ENCODE results near the gene GFER.
"Not testable (repeated sequence)": the region's sequence is repeated elsewhere in the genome, so short reads cannot be mapped to it uniquely, and the experiment has no call there.

Gene GFER

DNA sequence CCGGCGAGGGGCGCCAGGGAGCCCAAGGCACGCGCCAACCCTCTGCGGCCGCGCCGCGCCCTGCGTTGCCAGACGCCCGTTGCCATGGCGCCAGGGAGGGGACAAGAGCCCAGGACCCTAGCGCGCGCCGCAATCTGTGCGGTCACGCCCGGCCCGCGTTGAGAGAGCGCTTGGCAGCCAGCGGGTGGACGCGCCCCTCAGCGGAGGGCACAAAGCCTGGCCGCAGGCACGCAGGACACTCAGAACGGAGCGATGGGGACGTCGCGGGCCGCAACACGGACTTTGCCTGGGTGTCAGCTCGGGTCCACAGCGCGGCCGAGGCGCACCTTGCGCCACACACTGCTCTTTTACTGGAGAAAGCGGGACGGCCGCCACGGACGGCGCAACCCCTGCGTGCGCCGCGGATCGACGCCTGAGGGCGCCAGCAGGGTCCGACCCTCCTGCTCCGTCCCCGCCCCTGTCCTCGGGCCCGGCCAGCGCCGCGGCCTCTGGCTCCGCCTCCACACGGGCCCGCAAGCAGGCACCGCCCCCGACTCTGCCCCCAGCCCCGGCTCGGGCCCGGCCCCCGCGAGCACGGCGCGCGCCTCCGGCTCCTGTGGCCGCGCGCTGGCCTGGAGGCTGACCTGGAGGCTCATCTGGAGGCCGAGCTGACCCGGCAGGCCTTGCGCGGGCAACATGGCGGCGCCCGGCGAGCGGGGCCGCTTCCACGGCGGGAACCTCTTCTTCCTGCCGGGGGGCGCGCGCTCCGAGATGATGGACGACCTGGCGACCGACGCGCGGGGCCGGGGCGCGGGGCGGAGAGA, at the start of gene GFER:
GFER (plus strand) TSS at position 650 of the 803 bp plus-strand sequence; CDS start at position 676, 26 bp downstream.
- DNase-seq = peak in 5 of 6 experiments; percentile 15 to 58 (median 46)

DNA sequence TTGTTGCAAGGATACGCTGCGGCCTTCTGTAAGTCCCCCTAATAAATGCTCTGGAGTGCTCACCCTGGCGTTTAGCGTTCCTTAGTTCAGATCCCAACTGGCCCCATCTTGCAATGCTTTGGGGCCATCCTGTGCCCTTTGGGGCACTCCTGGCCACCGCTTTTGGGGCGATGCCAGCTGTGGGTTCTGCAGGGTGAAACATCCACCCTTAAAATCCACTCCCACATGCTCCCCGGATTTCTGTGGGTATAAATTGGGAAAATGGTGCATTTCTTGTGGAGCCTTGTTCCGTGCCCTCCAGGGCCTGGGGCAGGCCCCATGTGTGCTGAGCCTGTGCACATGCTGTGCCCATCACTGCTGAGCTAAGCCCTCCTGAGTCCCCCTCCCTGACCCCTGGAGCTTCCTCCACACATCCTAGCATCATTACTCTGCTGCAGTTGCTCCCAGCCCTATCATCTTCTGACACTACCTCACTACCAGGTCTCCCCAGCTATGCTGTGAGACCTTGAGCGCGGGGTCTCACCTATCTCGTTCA, 47.0 kb upstream of the GFER start:
- no peak for DNase-seq

DNA sequence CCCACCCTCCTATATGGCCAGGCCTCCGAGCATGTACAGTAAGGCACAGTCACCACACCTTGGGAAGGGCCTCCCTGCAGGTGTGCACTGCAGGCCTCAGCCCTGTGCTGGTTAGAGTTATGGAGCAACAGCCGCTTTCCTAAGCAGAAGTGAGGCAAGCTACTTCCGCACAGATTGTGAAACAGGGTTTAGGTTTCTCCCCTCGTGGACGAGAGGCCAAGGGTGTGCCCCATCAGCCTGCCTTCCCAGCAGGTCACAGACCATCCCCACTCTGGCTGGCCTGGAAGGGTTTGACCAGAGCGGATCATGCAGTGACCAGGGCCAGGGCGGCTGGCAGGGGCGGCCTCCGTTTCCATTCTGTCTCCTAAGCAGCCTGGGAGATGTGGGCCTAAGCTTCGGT, 45.7 kb upstream of the GFER start:
- no peak for DNase-seq

DNA sequence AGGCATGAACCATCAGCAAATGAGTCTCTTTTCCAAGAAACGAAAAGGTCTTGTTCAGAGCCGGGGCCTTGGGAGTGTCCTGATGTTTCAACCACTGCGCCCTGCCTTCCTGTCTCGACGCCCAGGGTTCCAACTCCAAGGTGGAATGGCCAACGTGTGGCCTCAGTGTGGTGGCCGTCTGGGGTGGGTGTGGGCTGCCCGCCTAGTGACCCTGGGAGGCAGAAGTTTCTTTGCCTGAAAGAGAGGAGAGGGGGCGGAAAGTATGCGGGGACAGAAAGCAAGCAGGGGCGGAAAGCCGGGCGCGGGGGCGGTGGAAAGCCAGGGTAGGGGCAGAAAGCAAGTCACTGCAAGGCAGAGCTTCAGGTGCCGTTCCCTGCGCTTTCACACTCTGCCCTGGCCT, 45.1 kb upstream of the GFER start:
- no peak for DNase-seq

DNA sequence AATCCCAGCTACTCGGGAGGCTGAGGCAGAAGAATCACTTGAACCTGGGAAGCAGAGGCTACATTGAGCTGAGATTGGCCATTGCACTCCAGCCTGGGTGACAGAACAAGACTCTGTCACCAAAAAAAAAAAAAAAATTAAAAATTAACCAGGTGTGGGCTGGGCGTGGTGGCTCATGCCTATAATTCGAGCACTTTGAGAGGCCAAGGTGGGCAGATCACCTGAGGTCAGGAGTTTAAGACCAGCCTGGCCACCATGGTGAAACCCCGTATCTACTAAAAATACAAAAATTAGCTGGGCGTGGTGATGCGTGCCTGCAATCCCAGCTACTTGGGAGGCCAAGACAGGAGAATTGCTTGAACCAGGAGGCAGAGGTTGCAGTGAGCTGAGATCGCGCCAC, 44.2 kb upstream of the GFER start:
- DNase-seq = not testable (repeated sequence)

DNA sequence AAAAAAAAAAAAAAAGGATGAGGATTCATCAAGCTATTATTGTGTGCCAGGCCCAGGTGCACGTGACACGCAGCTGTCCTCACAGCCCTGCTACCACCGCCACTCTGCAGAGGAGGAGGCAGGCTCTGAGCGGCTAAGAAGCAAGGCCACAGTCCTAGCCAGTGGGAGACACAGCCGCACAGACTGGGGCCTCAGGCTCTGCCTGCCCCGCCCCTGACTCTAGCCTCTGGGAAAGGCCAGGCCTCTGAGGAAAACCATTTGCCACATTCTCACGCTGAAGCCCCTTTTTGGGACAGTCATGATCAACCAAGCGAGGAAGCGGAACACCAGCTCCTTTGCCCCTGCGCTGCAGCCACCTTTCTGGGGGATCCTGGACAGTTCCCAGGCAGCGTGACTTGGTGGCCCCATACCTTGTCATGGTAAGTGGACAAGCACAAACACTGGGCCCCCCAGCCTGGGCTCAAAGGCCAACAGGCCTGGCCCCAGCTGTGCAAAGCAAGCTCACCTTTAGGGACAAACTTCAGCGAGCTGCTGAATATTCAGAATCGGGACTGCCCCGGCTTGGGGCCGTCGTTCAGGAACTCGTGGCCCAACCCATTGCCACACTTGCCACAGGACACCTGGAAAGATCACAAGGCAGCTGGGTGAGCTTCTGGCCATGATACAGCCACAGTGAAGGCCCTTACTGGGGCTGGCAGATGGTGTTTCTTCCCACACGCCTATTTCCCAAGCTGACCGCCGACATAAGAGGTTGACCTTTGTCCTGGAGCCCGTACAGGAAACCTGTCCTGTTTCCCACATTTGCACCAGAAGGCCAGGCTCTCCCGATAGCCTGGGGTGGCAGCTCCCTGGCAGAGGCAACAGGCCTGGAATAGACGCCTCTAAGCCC, 43.5 kb upstream of the GFER start:
- no peak for DNase-seq

DNA sequence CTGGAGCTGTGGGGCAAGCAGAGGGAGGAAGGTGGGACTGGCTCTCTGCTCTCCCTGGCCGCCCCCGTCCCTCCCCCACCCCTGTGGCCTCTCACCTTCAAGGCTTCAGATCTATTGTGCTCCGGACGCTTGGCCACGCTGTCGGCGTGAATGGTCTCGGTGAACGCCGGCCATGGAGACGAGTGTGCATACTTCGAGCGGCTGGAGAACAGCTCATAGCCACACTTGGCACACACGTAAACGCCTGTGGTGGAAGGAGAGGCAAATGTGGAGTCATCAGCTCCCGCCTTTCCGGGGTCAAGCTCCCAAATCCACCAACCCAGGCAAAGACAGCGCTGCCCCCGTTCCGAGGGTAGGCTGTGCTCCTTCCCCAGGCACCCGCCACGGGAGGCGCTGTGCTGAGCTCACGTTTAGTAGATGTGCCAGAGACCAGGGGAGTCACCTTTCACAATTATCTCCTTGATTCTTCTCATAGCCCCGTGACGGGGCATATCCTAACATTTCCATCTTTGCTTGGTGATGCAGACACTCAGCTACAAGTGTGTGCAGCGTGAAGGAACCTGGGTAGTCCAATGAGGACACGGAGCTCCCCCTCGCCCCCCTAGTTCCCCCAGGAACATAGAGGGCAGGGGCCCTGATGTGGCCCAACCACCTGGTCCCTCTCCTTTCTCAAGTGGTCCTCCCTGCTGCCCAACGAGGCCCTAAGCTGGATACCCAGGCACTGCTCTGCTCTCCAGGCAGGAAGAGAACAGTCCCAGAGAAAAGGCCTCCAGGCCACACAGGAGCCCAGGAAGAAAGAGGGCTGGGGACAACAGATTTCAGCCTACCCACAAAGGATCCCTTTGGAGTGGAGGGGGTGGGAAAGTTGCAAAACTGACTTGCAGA, 42.6 kb upstream of the GFER start:
- no peak for DNase-seq

DNA sequence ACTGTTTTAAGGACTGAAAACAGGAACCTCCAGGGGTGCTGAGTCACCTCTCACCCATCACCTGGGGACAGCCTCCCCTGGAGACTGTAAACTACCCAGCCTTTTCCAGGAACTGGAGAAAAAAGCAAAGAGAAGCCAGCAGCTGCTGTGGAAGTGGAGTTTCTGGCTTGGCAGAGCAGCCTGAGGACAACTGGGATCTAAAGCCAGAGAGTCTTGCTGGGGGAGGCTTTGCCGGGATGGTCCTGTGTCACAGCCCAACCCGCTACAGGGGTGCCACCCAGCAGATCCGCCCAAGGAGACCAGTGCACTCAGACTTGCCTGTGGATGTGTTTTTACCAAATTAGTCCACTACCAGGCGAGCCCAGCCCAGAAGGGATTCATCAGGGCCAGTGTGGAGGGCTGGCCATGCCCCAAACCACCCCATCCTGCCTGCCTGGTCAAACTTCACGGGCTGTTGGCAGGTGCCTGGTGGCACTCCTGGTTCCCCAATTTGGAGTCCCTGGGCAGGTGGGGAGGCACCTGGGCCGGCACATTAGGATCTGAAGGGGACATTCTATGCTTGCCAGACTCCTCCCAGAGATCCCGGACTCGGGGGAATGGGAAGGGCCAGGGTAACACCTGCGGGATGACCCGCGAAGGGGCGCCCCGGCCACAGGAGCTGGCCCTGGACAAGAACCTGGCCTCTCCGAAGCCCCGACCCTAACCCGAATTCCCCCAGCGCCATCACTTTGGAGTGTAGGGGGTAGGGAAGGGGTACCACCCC, 41.8 kb upstream of the GFER start:
- no peak for DNase-seq

DNA sequence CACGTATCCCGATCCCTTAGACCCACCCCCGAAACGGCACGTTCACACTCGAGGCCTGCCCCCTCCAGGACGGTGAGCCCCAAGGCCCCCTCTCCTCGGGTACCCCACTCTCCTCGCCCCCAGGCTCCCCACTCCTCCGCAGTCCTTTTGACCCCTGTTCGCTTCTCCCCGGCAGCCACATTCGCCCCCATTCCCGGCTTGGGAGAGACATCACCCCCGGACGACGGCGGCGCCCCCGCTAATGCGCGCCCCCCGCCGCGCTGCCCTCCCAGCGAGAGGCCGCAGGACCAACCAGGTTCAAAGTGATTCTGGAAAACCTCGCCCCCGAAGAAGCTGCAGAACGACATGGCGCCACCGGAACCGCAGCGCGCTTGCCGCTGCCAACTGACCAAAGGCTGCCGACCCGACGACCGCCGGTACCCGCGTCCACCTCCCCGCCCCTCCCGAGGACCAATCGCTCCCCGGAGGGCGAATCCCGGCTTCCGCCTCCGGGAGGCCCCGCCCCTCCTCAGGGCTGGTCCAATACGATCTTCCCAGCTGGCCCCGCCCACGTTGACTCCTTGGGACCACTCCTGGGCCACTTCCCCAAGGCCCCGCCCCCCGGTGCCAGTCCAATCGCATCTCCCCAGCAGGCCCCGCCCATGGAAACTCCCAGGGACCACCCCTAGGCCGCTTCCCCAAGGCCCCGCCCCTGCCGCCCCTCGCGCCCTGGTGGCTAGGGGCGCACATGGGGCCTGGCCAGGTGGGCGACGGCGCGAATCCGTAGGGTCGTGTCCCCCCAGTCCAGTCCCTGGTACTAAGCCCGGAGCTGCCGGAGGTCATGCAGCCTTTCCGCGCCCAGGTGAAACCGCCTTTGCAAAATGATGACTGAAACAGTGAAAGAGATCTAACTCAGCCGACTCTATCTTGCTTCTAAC, 40.9 kb upstream of the GFER start, which contains the start of gene MSRB1:
MSRB1 (minus strand) TSS at position 390 of the 917 bp plus-strand sequence; CDS start at position 347, 43 bp downstream.
- peak; percentile 96 to 99 (median 98) for DNase-seq

DNA sequence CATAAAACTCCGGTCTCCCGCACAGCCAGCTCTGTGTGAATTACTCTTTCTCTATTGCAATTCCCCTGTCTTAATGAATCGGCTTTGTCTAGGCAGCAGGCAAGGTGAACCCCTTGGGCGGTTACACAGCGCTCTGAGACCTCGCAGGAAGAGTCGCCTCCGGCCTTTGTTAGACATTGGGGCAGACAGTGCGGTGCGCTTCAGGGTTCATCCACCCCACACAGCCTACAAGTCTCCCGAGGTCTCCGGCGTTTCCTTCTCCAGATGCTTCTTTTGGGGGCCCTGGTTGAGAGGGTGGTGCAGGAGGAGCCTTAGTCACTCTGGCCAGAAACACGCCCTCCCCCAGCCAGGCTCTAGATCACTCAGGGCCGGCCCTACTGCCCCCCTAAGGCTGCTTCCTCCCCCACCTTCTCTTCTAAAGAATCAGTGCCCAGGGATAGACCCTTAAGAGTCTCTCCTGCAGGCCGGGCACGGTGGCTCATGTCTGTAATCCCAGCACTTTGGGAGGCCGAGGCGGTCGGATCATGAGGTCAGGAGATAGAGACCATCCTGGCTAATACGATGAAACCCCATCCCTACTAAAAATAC, 39.3 kb upstream of the GFER start:
- DNase-seq = no peak

DNA sequence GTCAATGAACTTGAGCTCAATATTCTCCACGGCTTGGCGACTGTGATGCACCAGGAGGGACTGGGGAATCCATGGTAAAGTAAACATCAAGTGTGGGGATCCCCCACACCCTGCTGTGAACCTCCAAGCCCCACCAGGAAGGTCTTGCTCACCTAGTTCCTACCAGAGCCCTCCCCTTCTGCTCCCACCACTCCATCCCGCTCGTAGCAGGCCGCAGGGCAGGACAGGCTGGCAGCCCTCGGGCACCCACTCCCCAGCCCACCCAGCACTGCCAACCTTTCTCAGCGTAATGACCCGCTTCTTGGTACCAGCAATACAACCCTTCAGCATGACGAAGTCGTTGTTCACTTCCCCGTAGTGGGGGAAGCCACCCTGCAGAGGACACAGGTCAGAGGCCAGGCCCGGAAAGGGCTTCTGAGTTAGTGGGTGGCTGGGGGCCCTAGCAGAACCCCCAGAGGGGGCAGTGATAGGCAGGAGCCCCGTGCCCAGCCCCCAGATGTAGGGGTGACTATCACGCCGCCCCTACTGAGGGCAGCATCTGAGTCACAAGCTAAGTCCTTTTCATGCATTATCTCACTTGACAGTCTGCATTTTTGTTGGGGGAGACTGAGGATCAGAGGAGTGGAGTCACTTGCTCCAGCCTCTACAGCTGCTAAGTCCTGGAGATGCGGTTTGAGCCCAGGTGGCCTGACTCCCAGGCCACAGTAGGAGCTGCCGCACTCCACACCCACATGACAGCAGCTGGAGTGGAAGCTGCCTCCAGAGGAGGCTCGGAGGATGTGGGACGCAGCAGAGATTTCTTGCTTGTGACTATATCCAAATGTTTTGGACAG, 38.2 kb upstream of the GFER start:
- no peak for DNase-seq

DNA sequence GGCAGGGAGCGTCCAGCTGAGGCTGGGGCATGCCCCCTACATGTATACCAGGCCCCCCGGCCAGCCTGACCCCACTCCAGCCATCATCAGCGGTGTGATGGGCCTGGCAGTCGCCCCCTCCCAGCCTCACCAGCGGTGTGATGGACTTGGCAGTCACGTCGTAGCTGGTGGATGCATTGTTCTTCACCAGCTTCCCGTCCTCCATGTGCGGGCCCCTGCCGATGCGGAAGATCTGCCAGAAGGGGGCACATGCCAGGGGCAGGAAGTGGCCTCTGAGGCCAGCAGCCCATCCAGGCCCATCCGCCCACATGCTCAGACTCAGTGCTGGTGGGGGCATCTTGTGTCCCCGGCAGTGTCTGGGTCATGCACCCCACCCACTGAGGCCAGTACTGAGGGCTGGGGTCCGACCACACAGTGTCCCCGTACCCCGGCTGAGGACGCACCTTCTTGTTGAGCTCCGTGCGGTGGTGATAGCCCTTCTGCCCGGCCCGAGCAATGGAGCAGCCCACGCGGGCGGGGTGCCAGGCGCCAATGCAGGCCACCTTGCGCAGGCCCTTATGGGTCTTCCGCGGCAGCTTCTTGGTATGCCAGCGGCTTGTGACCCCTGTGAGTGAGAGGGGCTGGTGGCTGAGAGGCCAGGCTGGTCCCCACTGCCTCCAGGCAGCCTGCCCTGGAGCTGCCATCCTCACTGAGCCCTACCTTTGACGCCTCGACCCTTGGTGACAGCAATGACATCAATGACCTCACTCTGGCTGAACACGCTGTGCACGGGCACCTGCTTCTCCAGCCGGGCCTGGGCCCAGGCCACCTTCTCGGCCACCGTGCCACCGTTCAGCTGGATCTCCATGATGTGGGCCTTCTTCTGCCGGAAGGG, 37.3 kb upstream of the GFER start:
- no peak for DNase-seq

DNA sequence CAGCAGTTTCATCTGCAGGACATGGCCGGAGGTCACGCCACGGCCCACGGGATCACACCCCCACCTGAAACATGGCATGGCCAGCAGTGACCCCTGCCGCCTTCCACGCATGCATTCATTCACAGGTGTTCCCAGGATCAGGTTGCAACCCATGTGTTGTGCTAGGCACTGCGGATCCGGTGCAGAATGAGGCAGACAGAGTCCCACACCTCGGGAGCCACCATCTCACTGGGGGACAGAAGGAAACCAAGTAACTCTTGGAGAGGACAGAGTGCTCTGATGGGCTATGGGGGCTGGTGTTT, 36.7 kb upstream of the GFER start:
- no peak for DNase-seq

DNA sequence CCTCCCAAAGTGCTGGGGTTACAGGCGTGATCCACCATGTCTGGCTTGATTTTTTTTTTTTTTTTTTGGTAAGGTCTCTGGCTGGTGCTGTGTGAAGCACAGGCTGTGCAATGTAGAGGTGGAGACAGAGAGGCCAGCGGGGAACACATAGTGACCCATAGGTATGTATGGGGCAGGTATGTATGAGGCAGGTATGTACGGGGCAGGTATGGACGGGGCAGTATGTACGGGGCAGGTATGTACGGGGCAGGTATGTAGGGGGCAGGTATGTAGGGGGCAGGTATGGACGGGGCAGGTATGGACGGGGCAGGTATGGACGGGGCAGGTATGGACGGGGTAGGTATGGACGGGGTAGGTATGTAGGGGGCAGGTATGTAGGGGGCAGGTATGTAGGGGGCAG, 34.5 kb upstream of the GFER start:
- DNase-seq = no peak

DNA sequence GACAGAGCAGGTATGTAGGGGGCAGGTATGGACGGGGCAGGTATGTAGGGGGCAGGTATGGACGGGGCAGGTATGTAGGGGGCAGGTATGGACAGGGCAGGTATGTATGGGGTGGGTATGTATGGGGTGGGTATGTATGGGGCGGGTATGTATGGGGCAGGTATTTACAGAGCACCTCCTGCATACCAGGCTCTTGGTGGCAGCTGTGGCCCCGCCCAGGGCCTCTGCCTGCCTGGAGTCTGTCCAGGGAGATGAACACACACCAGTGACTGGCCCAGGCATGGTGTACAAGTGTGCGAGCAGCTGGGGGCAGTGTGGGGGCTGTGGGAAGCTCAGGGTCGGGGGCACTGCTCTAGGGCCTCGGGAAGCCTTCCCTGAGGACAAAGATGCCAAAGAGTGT, 33.9 kb upstream of the GFER start:
- DNase-seq = no peak

DNA sequence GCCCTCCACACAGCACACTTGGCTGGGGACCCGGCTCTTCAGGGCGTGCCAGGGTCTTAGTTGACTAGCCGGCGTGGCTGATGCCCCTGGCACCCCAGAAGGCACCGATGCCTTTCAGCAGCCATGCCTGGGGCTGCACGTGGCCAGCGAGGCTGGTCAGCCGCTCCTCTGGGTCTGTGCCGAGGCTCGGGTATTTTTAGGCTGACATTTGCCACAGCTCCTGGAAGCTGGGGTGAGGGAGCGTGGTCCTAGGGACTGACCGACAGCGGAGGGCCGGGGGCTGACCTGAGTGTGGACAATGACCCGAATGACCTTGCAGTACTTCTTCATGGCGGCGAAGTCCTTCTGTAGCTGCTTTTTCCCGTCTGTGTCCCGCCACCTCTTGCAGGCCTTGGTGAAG, 33.4 kb upstream of the GFER start:
- DNase-seq = no peak

DNA sequence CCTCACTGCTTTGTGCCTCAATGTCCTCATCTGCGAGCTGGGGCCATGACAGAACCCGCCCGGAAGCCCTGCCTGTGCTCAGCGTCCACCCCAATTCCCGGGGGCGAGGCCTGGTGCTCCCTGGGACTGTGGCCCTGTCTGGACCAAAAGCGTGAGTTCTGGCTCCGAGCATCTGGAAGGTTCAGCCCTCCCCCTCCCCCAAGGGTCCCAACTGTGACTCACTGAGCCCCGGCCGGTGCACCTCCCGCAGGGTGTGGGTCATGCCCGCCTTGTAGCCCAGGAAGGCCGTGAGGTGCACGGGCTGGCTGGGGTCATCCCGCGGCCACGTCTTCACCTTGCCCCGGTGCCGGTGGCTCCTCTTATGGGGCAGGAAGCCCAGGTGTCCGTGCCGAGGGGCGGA, 30.3 kb upstream of the GFER start:
- DNase-seq = no peak

DNA sequence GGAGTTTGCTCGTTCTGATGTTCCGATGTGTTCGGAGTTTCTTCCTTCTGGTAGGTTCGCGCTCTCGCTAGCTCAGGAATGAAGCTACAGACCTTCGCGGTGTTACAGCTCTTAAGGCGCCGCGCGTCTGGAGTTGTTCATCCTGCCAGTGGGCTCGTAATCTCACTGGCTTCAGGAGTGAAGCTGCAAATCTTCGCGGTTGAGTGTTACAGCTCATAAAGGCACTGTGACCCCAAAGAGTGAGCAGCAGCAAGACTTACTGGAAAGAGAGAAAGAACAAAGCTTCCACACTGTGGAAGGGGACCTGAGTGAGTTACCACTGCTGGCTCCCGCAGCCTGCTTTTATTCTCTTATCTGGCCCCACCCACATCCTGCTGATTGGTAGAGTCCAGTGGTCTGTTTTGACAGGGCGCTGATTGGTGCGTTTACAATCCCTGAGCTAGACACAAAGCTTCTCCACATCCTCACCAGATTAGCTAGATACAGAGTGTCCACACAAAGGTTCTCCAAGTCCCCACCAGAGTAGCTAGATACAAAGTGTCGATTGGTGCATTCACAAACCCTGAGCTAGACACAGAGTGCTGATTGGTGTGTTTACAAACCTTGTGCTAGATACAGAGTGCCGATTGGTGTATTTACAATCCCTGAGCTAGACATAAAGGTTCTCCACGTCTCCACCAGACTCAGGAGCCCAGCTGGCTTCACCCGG, 26.4 kb upstream of the GFER start:
- not testable (repeated sequence) for DNase-seq
